Mesendoderm (in vitro differentiated cells): ENCODE measurements around the gene FCER1G.

ENCODE experiments used
- DNase-seq: peaks from one replicate; pipeline ENCODE4 v3.0.0; 2013
- H2AK5ac ChIP-seq: 2 replicates; pipeline ENCODE4 v1.6.1; 2013; ENCODE audit warnings: low read length, inconsistent platforms
- H2BK120ac ChIP-seq: 2 replicates; pipeline ENCODE4 v1.6.1; 2013; ENCODE audit warnings: low read depth, mild to moderate bottlenecking, low read length, moderate library complexity, mixed read lengths
- H2BK15ac ChIP-seq: replicated peaks from 2 replicates; pipeline ENCODE4 v1.6.1; 2013; ENCODE audit warnings: low read depth, mild to moderate bottlenecking, moderate library complexity
- H2BK5ac ChIP-seq: 2 replicates; pipeline ENCODE4 v1.6.1; 2013; ENCODE audit warnings: low read length, inconsistent platforms
- H3K18ac ChIP-seq: 2 replicates; pipeline ENCODE4 v1.6.1; 2013; ENCODE audit warnings: mild to moderate bottlenecking, low read length, mixed read lengths
- H3K23ac ChIP-seq: one replicate; pipeline ENCODE4 v1.6.1; 2013; ENCODE audit warnings: low read length
- H3K27ac ChIP-seq: 2 replicates; pipeline ENCODE4 v1.5.1; 2013; ENCODE audit warnings: low read depth, mild to moderate bottlenecking, inconsistent platforms, low read length, moderate library complexity
- H3K27me3 ChIP-seq: 2 replicates; pipeline ENCODE4 v1.6.1; 2013; ENCODE audit warnings: low read length, control low read depth, mild to moderate bottlenecking, inconsistent platforms; ENCODE audit not compliant: insufficient read depth, poor library complexity
- H3K36me3 ChIP-seq: 2 replicates; pipeline ENCODE4 v1.6.1; 2013; ENCODE audit warnings: low read length, inconsistent platforms; ENCODE audit not compliant: control insufficient read depth, insufficient read depth
- H3K4ac ChIP-seq: one replicate; pipeline ENCODE4 v1.6.1; 2013; ENCODE audit warnings: low read depth, mild to moderate bottlenecking, low read length, moderate library complexity
- H3K4me1 ChIP-seq: 2 replicates; pipeline ENCODE4 v1.6.1; 2013; ENCODE audit warnings: low read depth, low read length, inconsistent platforms; ENCODE audit not compliant: control insufficient read depth
- H3K4me2 ChIP-seq: 2 replicates; pipeline ENCODE4 v1.6.1; 2013; ENCODE audit warnings: low read length
- H3K4me3 ChIP-seq: 2 replicates; pipeline ENCODE4 v1.5.1; 2013; ENCODE audit warnings: mild to moderate bottlenecking, low read length
- H3K56ac ChIP-seq: one replicate; pipeline ENCODE4 v1.6.1; 2013; ENCODE audit warnings: low read length
- H3K79me1 ChIP-seq: 2 replicates; pipeline ENCODE4 v1.6.1; 2013; ENCODE audit warnings: low read length, inconsistent platforms
- H3K79me2 ChIP-seq: 2 replicates; pipeline ENCODE4 v1.6.1; 2013; ENCODE audit warnings: mild to moderate bottlenecking, low read length; ENCODE audit not compliant: control insufficient read depth, insufficient read depth
- H3K9ac ChIP-seq: 2 replicates; pipeline ENCODE4 v1.6.1; 2013; ENCODE audit warnings: low read length, inconsistent platforms
- H4K5ac ChIP-seq: one replicate; pipeline ENCODE4 v1.6.1; 2013; ENCODE audit warnings: low read length
- H4K8ac ChIP-seq: one replicate; pipeline ENCODE4 v1.6.1; 2013; ENCODE audit warnings: low read depth, mild to moderate bottlenecking, control low read depth, low read length, moderate library complexity
- WGBS: extraction: QIAGEN DNeasy Blood & Tissue Kit; methylation state at CpG from one replicate; pipeline ENCODE4 v1.1.7; 2013; ENCODE audit warnings: low lambda C conversion rate, missing lambda C conversion rate; ENCODE audit not compliant: insufficient coverage; ENCODE audit errors: extremely low coverage; 5-methylcytosine and 5-hydroxymethylcytosine counted together

Gene FCER1G

DNA sequence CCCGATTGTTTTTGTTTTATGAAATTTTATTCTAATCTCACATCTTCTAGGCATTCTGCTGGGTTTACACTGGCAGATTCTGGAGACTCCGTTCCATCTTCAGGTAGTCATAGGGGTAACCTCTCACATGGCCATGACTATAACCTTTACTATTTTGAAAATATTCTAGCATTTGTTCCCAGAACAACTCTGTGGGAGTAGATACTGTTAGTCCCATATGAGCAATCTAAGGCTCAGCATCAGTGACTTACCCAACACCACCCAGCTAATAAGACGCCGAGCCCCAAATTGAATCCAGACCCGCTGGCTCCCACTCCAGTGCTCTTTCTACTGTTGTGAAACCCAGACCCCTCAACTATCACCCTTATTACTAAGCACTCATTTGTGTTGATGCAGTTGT lies 26.1 kb upstream of the FCER1G start:
- Histone ChIP-seq H3K9ac (no peak overlapping the region), H3K56ac (no peak overlapping the region), H3K36me3 (no peaks in the 10 kb centered on the region), H3K4me3 (no peak overlapping the region), H3K79me2 (no peaks in the 10 kb centered on the region), H3K18ac (no peak overlapping the region), H2BK5ac (no peak overlapping the region), H3K4me1 (no peaks in the 10 kb centered on the region), H2AK5ac (no peak overlapping the region), H3K27ac (no peak overlapping the region), H3K23ac (no peak overlapping the region), H3K4me2 (no peak overlapping the region), H2BK15ac (no peak overlapping the region), H4K5ac (no peak overlapping the region), H3K4ac (no peak overlapping the region), H4K8ac (no peak overlapping the region), H2BK120ac (no peak overlapping the region), H3K27me3 (no peaks in the 10 kb centered on the region), H3K79me1 (no peaks in the 10 kb centered on the region)
- DNase-seq: no peak
- no CpG with 5 or more reads among the region's 5 CpGs for WGBS

DNA sequence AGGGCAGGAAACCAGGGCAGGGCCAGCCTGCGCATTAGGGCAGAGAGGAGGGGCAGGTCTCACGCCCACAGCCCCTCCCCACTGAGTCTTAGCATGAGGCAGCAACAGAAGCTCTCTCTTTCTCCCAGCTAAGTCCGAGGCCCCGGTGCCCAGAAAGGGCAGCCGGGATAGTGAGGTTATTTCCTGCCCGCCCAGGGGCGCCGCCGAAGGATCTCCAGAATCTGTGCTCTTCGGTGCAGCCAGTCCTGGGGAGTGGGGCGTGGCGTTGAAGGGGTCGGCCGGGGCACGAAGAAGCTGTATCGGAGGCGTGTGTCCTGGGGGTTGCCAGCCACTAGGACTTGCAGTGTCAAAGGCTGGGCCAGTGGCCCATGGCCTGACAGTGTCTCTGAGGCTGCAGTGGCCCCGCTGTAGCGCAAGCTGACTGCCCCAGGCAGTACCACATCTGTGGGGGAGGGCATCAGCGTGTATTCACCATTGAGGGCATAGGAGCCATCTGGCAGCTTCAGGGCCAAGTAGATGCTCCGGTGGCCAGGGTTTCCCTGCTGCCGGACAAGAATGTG lies 24.1 kb upstream of the FCER1G start:
- no peaks in the 10 kb centered on the region for H3K36me3 ChIP-seq
- no peaks in the 10 kb centered on the region for H3K79me2 ChIP-seq
- H2AK5ac ChIP-seq: no peak overlapping the region
- whole genome bisulfite sequencing: no CpG with 5 or more reads among the region's 22 CpGs
- no peak overlapping the region for H3K4me3 ChIP-seq
- no peak overlapping the region for H3K4me2 ChIP-seq
- no peak overlapping the region for H3K4ac ChIP-seq
- no peak overlapping the region for H3K56ac ChIP-seq
- no peak overlapping the region for H2BK5ac ChIP-seq
- no peak overlapping the region for H3K9ac ChIP-seq
- no peaks in the 10 kb centered on the region for H3K79me1 ChIP-seq
- no peak overlapping the region for H4K5ac ChIP-seq
- no peak overlapping the region for H3K27ac ChIP-seq
- H2BK15ac ChIP-seq: no peak overlapping the region
- no peak overlapping the region for H4K8ac ChIP-seq
- H3K23ac ChIP-seq: no peak overlapping the region
- no peak overlapping the region for H2BK120ac ChIP-seq
- H3K27me3 ChIP-seq: no peaks in the 10 kb centered on the region
- no peak for DNase-seq
- no peaks in the 10 kb centered on the region for H3K4me1 ChIP-seq
- H3K18ac ChIP-seq: no peak overlapping the region

DNA sequence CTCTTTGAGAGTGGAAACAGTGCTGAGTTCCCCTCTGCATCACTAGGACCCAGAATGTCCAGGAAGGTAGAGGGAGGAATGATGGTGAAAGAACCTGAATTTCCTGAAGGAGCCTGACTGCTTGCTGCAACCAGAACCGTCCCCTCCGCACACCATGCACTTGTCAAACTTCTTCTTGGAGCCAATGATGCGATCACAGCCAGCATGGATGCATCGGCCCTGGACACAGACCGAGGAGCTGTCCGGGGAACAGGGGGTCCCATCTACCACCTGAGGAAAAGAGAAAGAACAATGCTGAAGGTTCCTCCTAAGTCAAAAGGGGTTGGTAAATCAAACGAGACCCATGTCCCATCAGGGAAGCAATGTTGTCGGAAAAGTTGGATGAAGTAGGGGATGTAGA lies 23.1 kb upstream of the FCER1G start:
- no peaks in the 10 kb centered on the region for H3K27me3 ChIP-seq
- H3K27ac ChIP-seq: no peak overlapping the region
- H4K5ac ChIP-seq: no peak overlapping the region
- no peak overlapping the region for H3K23ac ChIP-seq
- no peak overlapping the region for H3K56ac ChIP-seq
- H3K79me2 ChIP-seq: no peaks in the 10 kb centered on the region
- H3K4me1 ChIP-seq: peaks cover 1% of the 10 kb centered on the region
- H3K9ac ChIP-seq: no peak overlapping the region
- no peak overlapping the region for H2BK15ac ChIP-seq
- no peak overlapping the region for H2BK5ac ChIP-seq
- no peak overlapping the region for H3K4ac ChIP-seq
- no peak overlapping the region for H4K8ac ChIP-seq
- DNase-seq: no peak
- no peaks in the 10 kb centered on the region for H3K36me3 ChIP-seq
- H3K18ac ChIP-seq: no peak overlapping the region
- no peak overlapping the region for H3K4me2 ChIP-seq
- no peak overlapping the region for H2AK5ac ChIP-seq
- H3K79me1 ChIP-seq: no peaks in the 10 kb centered on the region
- WGBS: no CpG with 5 or more reads among the region's 8 CpGs
- H2BK120ac ChIP-seq: no peak overlapping the region
- H3K4me3 ChIP-seq: no peak overlapping the region

DNA sequence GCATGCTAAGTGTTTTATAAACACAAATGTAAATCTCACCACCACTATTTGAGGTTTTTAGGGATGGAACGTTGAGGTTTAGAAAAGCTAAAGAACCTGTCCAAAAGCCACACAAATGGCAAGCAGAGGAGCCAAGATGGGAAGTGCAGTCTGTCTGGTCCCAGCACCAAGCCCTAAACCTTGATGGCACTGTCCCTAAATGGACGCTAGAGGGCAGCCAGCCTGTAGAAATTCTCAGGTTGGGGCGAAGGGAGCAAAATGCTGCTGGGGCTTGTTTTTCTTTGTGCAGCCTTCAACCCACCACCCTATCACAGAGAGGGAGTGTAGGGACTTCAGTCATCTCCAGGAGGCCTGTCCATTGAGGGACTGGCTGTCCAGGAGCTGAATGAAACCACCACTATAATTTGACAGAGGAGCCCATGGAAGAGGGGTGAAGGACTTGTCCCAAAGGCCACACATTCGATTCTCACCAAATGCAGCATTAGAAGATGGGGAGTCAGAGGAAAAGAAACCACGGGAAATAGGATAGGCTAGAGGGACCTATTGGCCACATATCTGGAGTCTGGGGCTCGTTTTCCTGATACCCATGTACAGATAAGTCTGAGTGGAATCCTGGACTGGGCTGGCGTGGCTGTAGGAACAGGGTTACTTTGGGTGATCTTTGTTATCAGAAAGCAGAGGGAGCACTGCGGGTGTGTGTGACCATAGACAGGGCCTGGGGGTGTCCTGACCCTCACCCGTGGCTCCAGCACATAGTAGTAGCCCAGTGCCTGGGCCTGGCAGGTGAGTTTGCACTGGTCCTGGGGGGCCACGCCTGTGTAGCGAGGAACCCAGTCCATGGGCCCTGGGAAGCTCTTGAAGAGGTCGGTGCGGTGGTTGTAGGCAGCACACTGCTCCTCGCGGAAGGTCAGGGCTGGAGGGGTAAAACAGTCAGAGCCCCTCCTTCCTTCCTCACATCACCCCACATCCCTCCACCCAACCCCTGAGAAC lies 22.3 kb upstream of the FCER1G start:
- no peaks in the 10 kb centered on the region for H3K79me1 ChIP-seq
- DNase-seq: peak; percentile 83
- H3K9ac ChIP-seq: no peak overlapping the region
- H3K56ac ChIP-seq: no peak overlapping the region
- no peak overlapping the region for H3K4me2 ChIP-seq
- H3K4ac ChIP-seq: no peak overlapping the region
- peaks cover 8% of the 10 kb centered on the region for H3K4me1 ChIP-seq
- H3K79me2 ChIP-seq: no peaks in the 10 kb centered on the region
- H2AK5ac ChIP-seq: no peak overlapping the region
- H2BK15ac ChIP-seq: no peak overlapping the region
- H2BK5ac ChIP-seq: no peak overlapping the region
- H4K8ac ChIP-seq: no peak overlapping the region
- no peak overlapping the region for H3K23ac ChIP-seq
- no peak overlapping the region for H3K18ac ChIP-seq
- H3K4me3 ChIP-seq: no peak overlapping the region
- WGBS: no CpG with 5 or more reads among the region's 15 CpGs
- H3K36me3 ChIP-seq: no peaks in the 10 kb centered on the region
- no peak overlapping the region for H3K27ac ChIP-seq
- no peak overlapping the region for H4K5ac ChIP-seq
- no peak overlapping the region for H2BK120ac ChIP-seq
- H3K27me3 ChIP-seq: no peaks in the 10 kb centered on the region

DNA sequence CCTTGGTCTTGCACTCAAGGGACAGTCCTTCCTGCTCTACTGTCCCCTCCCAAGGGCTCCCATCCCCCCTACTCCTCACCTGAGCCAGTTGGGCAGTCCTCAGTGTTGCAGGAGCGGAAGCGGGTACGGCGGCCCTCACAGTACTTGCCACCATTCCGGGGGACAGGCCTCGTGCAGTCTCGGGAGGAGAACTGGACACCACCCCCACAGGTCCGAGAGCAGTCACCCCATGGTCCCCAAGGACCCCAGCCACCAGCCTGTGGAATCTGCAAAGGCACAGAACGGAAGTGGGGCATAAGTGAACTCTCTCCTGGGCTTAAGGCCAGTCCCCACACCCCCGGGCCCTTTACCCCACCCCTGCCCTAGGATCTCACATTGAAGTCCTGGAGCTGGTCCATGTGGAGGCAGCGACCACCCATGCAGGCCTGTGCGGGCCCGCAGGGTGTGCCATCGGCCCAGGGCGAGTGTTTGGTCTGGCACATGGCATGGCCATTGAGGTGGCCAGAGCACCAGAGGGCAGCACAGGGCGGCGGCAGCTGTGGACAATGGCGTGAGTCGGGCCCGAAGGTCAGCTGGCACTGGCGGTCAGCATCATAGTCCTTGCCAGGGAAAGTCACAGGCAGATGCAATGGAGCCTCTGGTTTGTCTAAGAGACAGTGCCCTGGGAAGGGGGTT lies 21.4 kb upstream of the FCER1G start:
- no peak overlapping the region for H2BK15ac ChIP-seq
- no peak overlapping the region for H4K5ac ChIP-seq
- H3K27me3 ChIP-seq: no peaks in the 10 kb centered on the region
- no peak overlapping the region for H4K8ac ChIP-seq
- no peak overlapping the region for H2BK120ac ChIP-seq
- H3K79me2 ChIP-seq: no peaks in the 10 kb centered on the region
- H3K56ac ChIP-seq: no peak overlapping the region
- no peak overlapping the region for H3K4ac ChIP-seq
- no CpG with 5 or more reads among the region's 21 CpGs for WGBS
- no peak overlapping the region for H3K23ac ChIP-seq
- no peaks in the 10 kb centered on the region for H3K79me1 ChIP-seq
- H3K9ac ChIP-seq: no peak overlapping the region
- H3K4me3 ChIP-seq: no peak overlapping the region
- H3K18ac ChIP-seq: no peak overlapping the region
- H2AK5ac ChIP-seq: no peak overlapping the region
- peaks cover 13% of the 10 kb centered on the region for H3K4me1 ChIP-seq
- no peak overlapping the region for H3K4me2 ChIP-seq
- no peak overlapping the region for H3K27ac ChIP-seq
- DNase-seq: no peak
- H2BK5ac ChIP-seq: no peak overlapping the region
- no peaks in the 10 kb centered on the region for H3K36me3 ChIP-seq
